PFSK-1 (cell line): ENCODE results near the gene CETN3.

ENCODE experiments used
- POLR2AphosphoS5 ChIP-seq: IDR thresholded peaks from 2 replicates; pipeline ENCODE4 v1.6.1; 2012; ENCODE audit warnings: low read depth, mild to moderate bottlenecking, control low read depth, low read length, moderate library complexity
- TAF1 ChIP-seq: IDR thresholded peaks from 2 replicates; pipeline ENCODE4 v1.6.1; 2012; ENCODE audit warnings: low read length, control low read depth, borderline replicate concordance; ENCODE audit not compliant: insufficient read depth

DNA sequence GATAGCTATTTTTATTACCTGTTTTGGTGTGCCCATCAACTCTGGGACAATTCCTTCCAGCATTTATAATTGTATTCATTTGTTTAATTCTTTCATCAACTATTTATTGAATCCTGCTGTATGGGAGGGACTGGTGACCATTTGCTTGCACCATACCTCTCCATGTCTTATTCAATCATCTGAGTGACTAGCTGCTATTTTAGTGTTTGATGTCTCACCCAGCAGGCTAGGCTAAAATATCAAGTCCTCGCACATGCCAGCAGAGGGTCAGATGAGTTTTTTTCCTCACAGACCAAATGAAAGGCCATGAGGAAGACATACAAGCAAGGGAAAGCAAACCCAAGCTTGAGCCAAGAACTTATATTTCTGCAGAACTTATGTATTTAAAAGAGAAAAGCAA, 63.9 kb downstream of the CETN3 start:
- TF ChIP-seq POLR2AphosphoS5 (no peak), TAF1 (no peak)
